ENCODE results near the gene GAPT.

GAPT gene

GRCh38 chr5:58491216-58491892 is at the start of gene GAPT:
Gene GAPT, plus strand, starts transcription at chr5:58491435. Its CDS starts 3,102 bp downstream, at chr5:58494537.
- no peak for DNase-seq (ENCODE audit: low read depth, low spot score)

- DNase-seq (ENCODE audit: low read depth, low spot score) = no peak
Observed at GRCh38 chr5:58444805-58445204, 46.4 kb upstream of the GAPT start.

- DNase-seq (ENCODE audit: low read depth, low spot score) = no peak
Observed at GRCh38 chr5:58446024-58446423, 45.2 kb upstream of the GAPT start.

GRCh38 chr5:58447226-58447625 is 44.0 kb upstream of the GAPT start:
- no peak for DNase-seq (ENCODE audit: low read depth, low spot score)

- no peak for DNase-seq (ENCODE audit: low read depth, low spot score)
Observed at GRCh38 chr5:58450018-58450417, 41.2 kb upstream of the GAPT start.

DNA sequence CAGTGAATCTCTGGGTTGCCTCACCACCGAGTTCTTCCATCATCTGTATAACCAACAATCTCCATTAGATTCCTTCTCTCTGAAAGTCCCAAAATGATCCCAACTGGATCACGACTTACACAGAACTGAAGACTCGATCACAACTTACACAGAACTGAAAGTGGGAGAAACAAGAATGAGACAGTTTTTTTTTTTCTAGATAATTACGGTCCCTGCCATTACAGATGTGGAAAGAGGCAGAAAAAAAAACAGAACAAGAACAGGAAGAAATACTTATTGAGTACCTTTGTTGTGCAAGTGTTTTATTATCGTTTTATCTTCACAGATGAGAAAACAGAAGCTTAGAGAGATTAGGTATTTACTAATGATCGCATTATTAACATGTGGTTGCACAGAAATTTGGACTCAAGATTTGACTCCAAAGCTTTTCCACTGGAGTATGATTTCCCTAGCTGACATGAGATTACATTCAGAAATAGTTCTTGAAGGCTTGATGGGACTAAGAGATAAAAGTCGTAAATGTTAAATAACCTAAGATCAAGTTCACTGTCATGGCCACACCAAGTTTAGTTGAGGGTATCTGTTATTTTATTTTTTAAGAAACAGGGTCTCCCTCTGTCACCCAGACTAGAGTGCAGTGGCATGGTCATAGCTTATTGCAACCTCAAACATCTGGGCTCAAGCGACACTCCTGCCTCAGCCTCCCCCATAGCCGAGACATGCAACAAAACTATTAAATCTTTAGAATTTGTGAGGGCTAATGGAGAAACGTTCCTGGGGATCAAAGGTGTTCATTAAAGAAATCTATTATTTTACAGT is 40.2 kb upstream of the GAPT start:
- DNase-seq (ENCODE audit: low read depth, low spot score) = no peak

GRCh38 chr5:58451732-58452565 is 39.3 kb upstream of the GAPT start:
- no peak for DNase-seq (ENCODE audit: low read depth, low spot score)

DNA sequence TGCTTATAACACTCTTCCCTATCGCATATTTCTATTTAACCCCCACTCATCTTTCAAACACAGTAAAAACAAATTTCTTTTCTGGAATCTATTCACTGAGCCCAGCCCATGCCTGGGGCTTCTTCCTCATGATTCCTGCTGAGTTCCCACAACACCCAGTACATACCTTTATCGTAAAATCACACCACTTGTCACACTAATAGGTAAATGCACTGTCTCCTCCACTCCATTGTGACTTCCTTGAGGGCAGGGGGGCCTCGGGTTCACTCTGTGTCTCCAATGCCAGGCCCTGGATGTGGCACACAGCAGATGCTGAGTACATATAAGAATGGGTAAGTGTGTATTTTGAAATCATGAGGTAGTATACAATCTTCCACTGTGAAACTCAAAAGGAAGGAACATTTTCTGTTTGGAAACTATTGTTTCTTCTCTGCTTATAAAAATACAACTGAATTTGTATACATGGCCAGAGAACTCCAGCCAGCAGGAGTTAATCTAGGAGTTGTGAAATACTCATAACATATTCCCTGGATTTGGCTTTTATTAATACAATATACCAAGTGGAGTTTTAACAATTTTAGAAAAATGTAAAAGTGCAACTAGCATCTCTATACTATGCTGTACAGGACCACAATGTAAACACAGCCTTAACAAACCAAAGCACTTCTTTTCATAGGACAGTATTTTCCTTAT is 38.5 kb upstream of the GAPT start:
- DNase-seq (ENCODE audit: low read depth, low spot score) = no peak

- DNase-seq (ENCODE audit: low read depth, low spot score) = no peak
Observed at GRCh38 chr5:58453306-58453705, 37.9 kb upstream of the GAPT start.

DNA sequence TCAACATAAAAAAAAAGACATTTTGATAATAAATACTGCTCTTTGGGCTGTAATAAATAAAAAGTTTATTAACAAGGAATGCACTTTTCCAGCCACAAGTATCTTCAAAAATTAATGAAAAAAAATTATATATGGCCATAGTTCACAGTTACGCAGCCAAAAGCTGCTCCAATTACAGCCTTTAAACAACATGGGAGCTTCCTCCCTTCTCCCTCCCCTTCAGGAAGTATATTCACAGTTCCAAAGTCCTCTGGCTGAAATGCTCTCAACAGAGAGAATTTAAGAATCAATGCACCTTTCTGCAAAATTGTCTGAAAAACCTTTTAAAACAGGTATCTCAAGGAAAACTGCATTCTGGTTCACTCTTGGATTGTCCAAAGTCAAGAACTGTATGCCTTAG is 37.2 kb upstream of the GAPT start:
- no peak for DNase-seq (ENCODE audit: low read depth, low spot score)

GRCh38 chr5:58455066-58455465 is 36.2 kb upstream of the GAPT start:
- no peak for DNase-seq (ENCODE audit: low read depth, low spot score)

DNA sequence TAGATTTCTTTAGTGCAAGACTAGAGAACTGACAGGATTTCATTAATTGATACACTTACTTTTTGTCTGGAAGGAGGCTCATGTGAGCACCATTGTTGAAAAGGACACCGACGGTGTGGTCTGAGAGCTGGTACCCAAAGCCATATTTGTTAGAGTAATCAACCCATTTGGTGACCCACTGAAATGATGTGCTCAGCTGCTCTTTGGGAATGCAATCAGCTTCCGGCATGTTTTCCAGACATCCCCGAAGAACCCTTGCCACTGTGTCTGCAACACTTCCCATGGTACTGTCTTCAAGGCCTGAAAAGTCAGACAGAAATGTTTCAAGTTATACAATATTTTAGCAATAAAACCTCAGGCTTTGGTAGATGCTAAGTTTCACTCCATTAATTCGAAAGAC is 35.8 kb upstream of the GAPT start:
- DNase-seq (ENCODE audit: low read depth, low spot score) = no peak

DNA sequence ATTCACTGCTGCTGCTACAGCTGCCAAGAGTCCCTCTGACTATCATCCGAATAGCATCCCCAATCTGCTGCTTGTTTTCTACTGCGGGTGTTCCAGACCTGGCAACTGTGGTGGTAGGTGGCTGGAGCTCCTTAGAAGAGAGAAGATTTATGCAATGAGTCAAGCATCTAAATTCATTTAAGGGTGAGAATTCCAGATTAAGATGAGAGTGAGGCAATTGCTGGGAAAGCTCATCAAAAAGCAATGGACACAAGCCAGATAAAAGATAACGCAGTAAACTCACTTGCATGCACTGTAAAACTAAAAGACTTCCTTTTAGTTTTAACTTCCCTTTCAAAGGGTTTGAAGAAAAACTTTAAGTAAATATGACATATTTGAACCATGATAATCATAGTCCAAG is 35.2 kb upstream of the GAPT start:
- DNase-seq (ENCODE audit: low read depth, low spot score) = no peak

- no peak for DNase-seq (ENCODE audit: low read depth, low spot score)
Observed at GRCh38 chr5:58456486-58456885, 34.7 kb upstream of the GAPT start.

DNA sequence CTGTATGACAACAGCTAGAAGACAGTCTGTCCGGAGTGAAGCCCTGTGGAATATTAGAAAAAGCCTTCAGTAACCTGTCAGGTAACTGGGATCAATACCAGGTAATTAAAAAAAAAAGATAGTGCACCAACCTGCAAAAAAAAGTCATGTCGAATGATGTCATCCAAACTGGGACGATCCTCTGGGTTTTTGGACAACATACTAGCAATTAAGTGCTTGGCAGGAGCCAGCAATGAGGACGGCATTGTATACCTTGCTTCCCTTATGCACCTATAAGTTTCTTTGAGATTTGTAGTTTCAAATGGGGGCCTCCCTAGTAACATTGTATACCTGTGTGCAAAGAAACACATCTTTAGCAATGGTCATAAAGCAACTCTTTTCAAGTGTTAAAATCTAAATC is 34.2 kb upstream of the GAPT start:
- no peak for DNase-seq (ENCODE audit: low read depth, low spot score)

GRCh38 chr5:58458141-58458742 is 33.0 kb upstream of the GAPT start:
- DNase-seq (ENCODE audit: low read depth, low spot score) = no peak

GRCh38 chr5:58458743-58459145 is 32.5 kb upstream of the GAPT start:
- DNase-seq (ENCODE audit: low read depth, low spot score) = no peak

DNA sequence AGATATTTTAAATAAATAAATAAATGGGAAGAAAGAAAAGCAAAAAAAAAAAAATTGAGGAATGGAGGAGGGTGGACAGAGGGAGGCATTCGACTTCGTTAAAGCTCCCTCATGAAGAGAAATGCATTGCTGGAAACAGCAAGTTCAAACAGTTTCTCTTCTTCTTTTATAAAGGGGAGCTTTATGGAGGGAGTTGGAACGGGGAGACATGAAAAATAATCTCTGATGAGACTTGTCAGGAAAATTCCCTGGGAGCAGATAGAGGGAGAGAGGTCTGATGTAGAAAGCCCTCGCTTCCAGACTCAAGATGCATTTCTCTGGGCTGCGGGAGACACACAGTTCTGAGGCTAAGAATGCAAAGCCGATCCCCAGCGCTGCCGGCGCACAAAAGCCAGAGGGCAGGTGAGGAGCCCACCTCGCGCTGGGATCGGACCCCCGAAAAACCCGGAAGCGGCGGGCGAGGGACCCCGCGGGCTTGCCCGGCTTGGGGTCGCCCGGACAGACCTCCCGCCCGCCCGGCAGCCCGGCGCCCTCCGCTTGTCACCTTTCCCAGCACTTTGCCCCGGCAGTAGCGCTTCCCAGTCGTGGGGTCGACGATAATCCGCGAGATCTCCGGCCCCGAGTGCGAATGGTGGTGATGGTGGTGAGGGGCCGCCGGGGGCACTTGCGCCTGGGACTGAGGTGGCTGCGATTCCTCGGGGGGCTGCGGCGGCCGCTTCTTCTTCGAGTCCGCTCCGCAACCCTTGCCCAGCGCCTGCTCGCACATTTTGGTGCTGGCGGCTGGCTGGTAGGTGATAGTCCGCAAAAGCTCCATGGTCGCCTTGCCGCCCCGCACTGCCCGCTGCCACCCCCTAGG is 31.9 kb upstream of the GAPT start:
- no peak for DNase-seq (ENCODE audit: low read depth, low spot score)

GRCh38 chr5:58460002-58460731 is 31.1 kb upstream of the GAPT start, which contains the start of gene PLK2:
Gene PLK2, minus strand, starts transcription at chr5:58460086. Its CDS starts 127 bp downstream, at chr5:58459959.
- peak; percentile 75 for DNase-seq (ENCODE audit: low read depth, low spot score)
